HG02759 (cell line): ENCODE measurements around the gene IFNB1.

Experiments used
- ATAC-seq: cut with Tn5 transposase; IDR thresholded peaks from one replicate; pipeline ENCODE4 v1.9.1; 2021; ENCODE audit warnings: mild to moderate bottlenecking, moderate library complexity; ENCODE audit not compliant: unreplicated experiment

IFNB1 gene

GRCh38 chr9:21077781-21078180, at the start of gene IFNB1:
Gene IFNB1 (minus strand): TSS chr9:21077942. CDS start chr9:21077869, 73 bp downstream.
- ATAC-seq: no peak

GRCh38 chr9:21121595-21122251, 44.0 kb upstream of the IFNB1 start:
- no peak for ATAC-seq

GRCh38 chr9:21121079-21121478, 43.3 kb upstream of the IFNB1 start:
- no peak for ATAC-seq

- ATAC-seq: peak; percentile 64
These were observed 41.5 kb upstream of the IFNB1 start for GRCh38 chr9:21119093-21119770.

GRCh38 chr9:21114311-21114710, 36.6 kb upstream of the IFNB1 start:
- ATAC-seq: no peak

GRCh38 chr9:21110708-21111576, 33.2 kb upstream of the IFNB1 start:
- peak; percentile 98 for ATAC-seq

- ATAC-seq: no peak
These were observed 27.0 kb upstream of the IFNB1 start for GRCh38 chr9:21104787-21105186.

GRCh38 chr9:21102305-21102704, 24.6 kb upstream of the IFNB1 start:
- no peak for ATAC-seq

- ATAC-seq: no peak
These were observed 20.1 kb upstream of the IFNB1 start for GRCh38 chr9:21097817-21098216.

GRCh38 chr9:21096901-21097255, 19.1 kb upstream of the IFNB1 start:
- ATAC-seq: no peak

GRCh38 chr9:21096172-21096900, 18.6 kb upstream of the IFNB1 start:
- ATAC-seq: peak; percentile 85

- ATAC-seq: no peak
These were observed 17.8 kb upstream of the IFNB1 start for GRCh38 chr9:21095561-21095960.

- no peak for ATAC-seq
These were observed 8.8 kb upstream of the IFNB1 start for GRCh38 chr9:21086538-21086937.

- ATAC-seq: no peak
These were observed 7.3 kb upstream of the IFNB1 start for GRCh38 chr9:21085005-21085404.

- ATAC-seq: no peak
These were observed 6.6 kb upstream of the IFNB1 start for GRCh38 chr9:21084242-21084850.

- no peak for ATAC-seq
These were observed 4.9 kb upstream of the IFNB1 start for GRCh38 chr9:21082671-21083070.

- ATAC-seq: no peak
These were observed 4.3 kb upstream of the IFNB1 start for GRCh38 chr9:21081999-21082398.

- no peak for ATAC-seq
These were observed 3.7 kb upstream of the IFNB1 start for GRCh38 chr9:21081451-21081850.

- no peak for ATAC-seq
These were observed 3.1 kb upstream of the IFNB1 start for GRCh38 chr9:21080793-21081192.

GRCh38 chr9:21078702-21079101, 960 bp upstream of the IFNB1 start:
- no peak for ATAC-seq

GRCh38 chr9:21075484-21075883, 2.3 kb downstream of the IFNB1 start:
- no peak for ATAC-seq
